Naive B cell (primary cell): ENCODE measurements around the gene FAM76A. TPM values are rescaled to one million over a fixed set of nuclear protein-coding genes. Genes with fewer than 3 reads are reported as not detected.
A peak's percentile ranks its signal among the peaks of the same experiment; 100 is the strongest.

Experiments used
- ATAC-seq, 2 donors: fragments of 150-1000 bp; cut with Tn5 transposase; 2 replicates each; pipeline ENCODE4 v1.10.0; 2021; ENCODE audit warnings: low read depth in 2 of 2, mild to moderate bottlenecking in 2 of 2, moderate library complexity in 2 of 2
- DNase-seq: peaks from one replicate; pipeline ENCODE4 v3.0.0; 2022
- H3K27ac Mint-ChIP-seq, 6 donors: one replicate each; pipeline ENCODE4 v1.8.0; 2020 to 2022; ENCODE audit warnings: mild to moderate bottlenecking in 6 of 6, mixed read lengths in 6 of 6, moderate library complexity in 5 of 6, inconsistent platforms in 2 of 6
- H3K27me3 Mint-ChIP-seq, 3 donors: one replicate each; pipeline ENCODE4 v1.8.0; 2021 to 2022; ENCODE audit warnings: mixed read lengths in 3 of 3, mild to moderate bottlenecking in 1 of 3
- H3K36me3 Mint-ChIP-seq, 2 donors: one replicate each; pipeline ENCODE4 v1.8.0; 2020 to 2022; ENCODE audit warnings: mixed read lengths in 2 of 2, inconsistent platforms in 1 of 2, mild to moderate bottlenecking in 1 of 2
- H3K4me1 Mint-ChIP-seq, 3 donors: one replicate each; pipeline ENCODE4 v1.8.0; 2020 to 2022; ENCODE audit warnings: mixed read lengths in 3 of 3, inconsistent platforms in 1 of 3, mild to moderate bottlenecking in 1 of 3, moderate library complexity in 1 of 3
- H3K4me3 Mint-ChIP-seq, 8 donors: one replicate each; pipeline ENCODE4 v1.8.0; 2020 to 2022; ENCODE audit warnings: mild to moderate bottlenecking in 8 of 8, mixed read lengths in 8 of 8, moderate library complexity in 8 of 8, inconsistent platforms in 2 of 8
- H3K9me3 Mint-ChIP-seq, 7 donors: one replicate each; pipeline ENCODE4 v1.8.0; 2020 to 2022; ENCODE audit warnings: mixed read lengths in 7 of 7, mild to moderate bottlenecking in 5 of 7, inconsistent platforms in 2 of 7, moderate library complexity in 1 of 7
- polyA plus RNA-seq, 6 donors: library from polyadenylated mRNA; unstranded; fragments of 300-500 nt; fragmentation: Illumina TruSeq; gene quantifications; one replicate each; pipeline ENCODE4 v1.2.3, GENCODE V29; 2021; ENCODE audit warnings: low read depth in 6 of 6

FAM76A gene
- polyA plus RNA-seq, 6 donors from 2014 or later: 4.3 to 13.4 (median 10.9) TPM

- peak overlapping the region in 1 of 6 donors; percentile 73 for H3K27ac Mint-ChIP-seq
- H3K27me3 Mint-ChIP-seq: peaks cover 6 to 20% (median 19%) of the 10 kb centered on the region in 3 donors
- no peak overlapping the region for H3K4me3 Mint-ChIP-seq
- ATAC-seq (no peak), DNase-seq (no peak)
- H3K9me3 Mint-ChIP-seq: peaks cover 5 to 20% (median 18%) of the 10 kb centered on the region in 7 donors
- H3K4me1 Mint-ChIP-seq: no peaks in the 10 kb centered on the region
- peaks cover 0 to 16% of the 10 kb centered on the region in 2 donors for H3K36me3 Mint-ChIP-seq
These were observed 20.8 kb upstream of the FAM76A start for GRCh38 chr1:27704958-27705357.

GRCh38 chr1:27705545-27705944 lies 20.2 kb upstream of the FAM76A start:
- Mint-ChIP-seq H3K27ac (peak overlapping the region in 1 of 6 donors; percentile 47), H3K4me1 (no peaks in the 10 kb centered on the region), H3K9me3 (peaks cover 5 to 20% (median 18%) of the 10 kb centered on the region in 7 donors)

DNA sequence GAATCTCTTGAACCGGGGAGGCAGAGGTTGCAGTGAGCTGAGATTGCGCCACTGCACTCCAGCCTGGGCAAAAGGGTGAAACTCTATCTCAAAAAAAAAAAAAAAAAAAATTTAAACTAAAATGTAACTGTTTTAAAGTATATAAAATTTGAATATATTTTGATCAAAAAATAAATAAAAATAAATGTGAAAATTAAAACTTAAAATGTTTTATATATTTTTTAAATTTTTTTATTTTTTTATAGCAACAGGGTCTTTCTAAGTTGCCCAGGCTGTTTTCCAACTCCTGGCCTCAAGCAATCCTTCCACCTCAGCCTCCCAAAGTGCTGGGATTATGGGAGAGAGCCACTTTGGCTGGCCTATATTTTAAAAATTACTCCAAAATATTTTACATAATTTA lies 15.2 kb upstream of the FAM76A start:
- Mint-ChIP-seq H3K27ac (no peak overlapping the region), H3K27me3 (peaks cover 8 to 26% (median 14%) of the 10 kb centered on the region in 3 donors), H3K36me3 (peaks cover under 1 to 8% of the 10 kb centered on the region in 2 donors), H3K4me3 (no peak overlapping the region), H3K9me3 (peaks cover 0 to 7% (median 1%) of the 10 kb centered on the region in 7 donors), H3K4me1 (no peaks in the 10 kb centered on the region)
- no peak for ATAC-seq
- DNase-seq: no peak

More at GRCh38 chr1:27705545-27705944, 20.2 kb upstream of the FAM76A start:
- no peak for ATAC-seq
- DNase-seq: no peak
- Mint-ChIP-seq H3K4me3 (no peak overlapping the region), H3K27me3 (peaks cover 6 to 15% (median 15%) of the 10 kb centered on the region in 3 donors), H3K36me3 (peaks cover 0 to 16% of the 10 kb centered on the region in 2 donors)

GRCh38 chr1:27713139-27713725 lies 12.5 kb upstream of the FAM76A start:
- Mint-ChIP-seq H3K27ac (no peak overlapping the region), H3K36me3 (peaks cover 11 to 20% of the 10 kb centered on the region in 2 donors), H3K9me3 (peaks cover 10 to 14% (median 12%) of the 10 kb centered on the region in 7 donors), H3K27me3 (peaks cover 26 to 43% (median 28%) of the 10 kb centered on the region in 3 donors), H3K4me3 (no peak overlapping the region), H3K4me1 (no peaks in the 10 kb centered on the region)
- ATAC-seq (no peak), DNase-seq (no peak)

GRCh38 chr1:27713869-27714513 lies 11.8 kb upstream of the FAM76A start:
- ATAC-seq (no peak), DNase-seq (no peak)
- Mint-ChIP-seq H3K4me3 (no peak overlapping the region), H3K27ac (peak overlapping the region in 1 of 6 donors; percentile 47), H3K36me3 (peaks cover 11 to 17% of the 10 kb centered on the region in 2 donors), H3K27me3 (peaks cover 26 to 41% (median 28%) of the 10 kb centered on the region in 3 donors), H3K9me3 (peaks cover 9 to 14% (median 12%) of the 10 kb centered on the region in 7 donors), H3K4me1 (no peaks in the 10 kb centered on the region)

DNA sequence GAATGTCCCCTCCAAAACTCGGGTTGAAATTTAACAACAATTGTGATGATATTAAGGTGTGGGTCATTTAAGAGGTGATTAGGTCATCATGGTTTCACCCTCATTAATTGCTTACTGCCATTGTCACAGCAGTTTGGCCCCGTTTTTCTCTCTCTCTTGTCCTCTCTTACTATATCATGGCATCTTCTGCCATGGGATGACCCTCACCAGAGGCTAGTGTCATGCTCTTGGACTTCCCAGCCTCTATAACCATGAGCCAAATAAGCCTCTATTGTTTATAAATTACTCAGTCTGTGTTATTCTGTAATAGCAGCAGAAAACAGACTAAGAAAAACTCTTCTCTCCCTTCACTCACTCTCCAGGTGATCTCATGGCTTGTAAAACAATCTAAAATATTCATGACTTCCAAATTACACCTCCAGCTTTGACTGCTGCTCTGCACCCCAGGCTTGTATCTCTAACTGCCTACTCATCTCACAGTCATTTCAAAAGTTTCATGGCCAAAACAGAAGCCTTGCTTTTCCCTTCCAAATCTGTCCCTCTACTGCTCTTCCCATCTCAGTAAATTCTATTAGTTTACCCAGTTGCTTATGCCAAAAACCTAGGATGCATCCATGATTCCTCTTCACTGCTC lies 9.4 kb upstream of the FAM76A start:
- peaks cover 9 to 14% (median 12%) of the 10 kb centered on the region in 7 donors for H3K9me3 Mint-ChIP-seq
- no peak for DNase-seq
- no peak overlapping the region for H3K4me3 Mint-ChIP-seq
- H3K4me1 Mint-ChIP-seq: no peaks in the 10 kb centered on the region
- H3K27me3 Mint-ChIP-seq: peaks cover 28 to 47% (median 37%) of the 10 kb centered on the region in 3 donors
- no peak for ATAC-seq
- no peak overlapping the region for H3K27ac Mint-ChIP-seq
- peaks cover 11 to 17% of the 10 kb centered on the region in 2 donors for H3K36me3 Mint-ChIP-seq

GRCh38 chr1:27719286-27720251 lies 6.2 kb upstream of the FAM76A start:
- ATAC-seq: peak in 1 of 2 donors; percentile 51

GRCh38 chr1:27724961-27725373 lies 794 bp upstream of the FAM76A start:
- Mint-ChIP-seq H3K4me3 (peak overlapping the region; percentile 79 to 98 (median 94)), H3K27ac (peak overlapping the region; percentile 96 to 100 (median 100)), H3K36me3 (peaks cover 0 to 7% of the 10 kb centered on the region in 2 donors), H3K4me1 (peaks cover 10 to 34% (median 17%) of the 10 kb centered on the region in 3 donors), H3K9me3 (no peaks in the 10 kb centered on the region), H3K27me3 (peaks cover 0 to 4% (median 1%) of the 10 kb centered on the region in 3 donors)
- ATAC-seq: no peak
- no peak for DNase-seq

More at GRCh38 chr1:27719286-27720251, 6.2 kb upstream of the FAM76A start:
- peak overlapping the region in 3 of 6 donors; percentile 1 to 33 (median 11) for H3K27ac Mint-ChIP-seq
- no peak for DNase-seq
- H3K27me3 Mint-ChIP-seq: peaks cover 26 to 32% (median 28%) of the 10 kb centered on the region in 3 donors
- H3K4me3 Mint-ChIP-seq: no peak overlapping the region
- peaks cover 9 to 14% (median 12%) of the 10 kb centered on the region in 7 donors for H3K9me3 Mint-ChIP-seq
- H3K4me1 Mint-ChIP-seq: peaks cover 0 to under 1% (median 0%) of the 10 kb centered on the region in 3 donors
- peaks cover 11 to 17% of the 10 kb centered on the region in 2 donors for H3K36me3 Mint-ChIP-seq

DNA sequence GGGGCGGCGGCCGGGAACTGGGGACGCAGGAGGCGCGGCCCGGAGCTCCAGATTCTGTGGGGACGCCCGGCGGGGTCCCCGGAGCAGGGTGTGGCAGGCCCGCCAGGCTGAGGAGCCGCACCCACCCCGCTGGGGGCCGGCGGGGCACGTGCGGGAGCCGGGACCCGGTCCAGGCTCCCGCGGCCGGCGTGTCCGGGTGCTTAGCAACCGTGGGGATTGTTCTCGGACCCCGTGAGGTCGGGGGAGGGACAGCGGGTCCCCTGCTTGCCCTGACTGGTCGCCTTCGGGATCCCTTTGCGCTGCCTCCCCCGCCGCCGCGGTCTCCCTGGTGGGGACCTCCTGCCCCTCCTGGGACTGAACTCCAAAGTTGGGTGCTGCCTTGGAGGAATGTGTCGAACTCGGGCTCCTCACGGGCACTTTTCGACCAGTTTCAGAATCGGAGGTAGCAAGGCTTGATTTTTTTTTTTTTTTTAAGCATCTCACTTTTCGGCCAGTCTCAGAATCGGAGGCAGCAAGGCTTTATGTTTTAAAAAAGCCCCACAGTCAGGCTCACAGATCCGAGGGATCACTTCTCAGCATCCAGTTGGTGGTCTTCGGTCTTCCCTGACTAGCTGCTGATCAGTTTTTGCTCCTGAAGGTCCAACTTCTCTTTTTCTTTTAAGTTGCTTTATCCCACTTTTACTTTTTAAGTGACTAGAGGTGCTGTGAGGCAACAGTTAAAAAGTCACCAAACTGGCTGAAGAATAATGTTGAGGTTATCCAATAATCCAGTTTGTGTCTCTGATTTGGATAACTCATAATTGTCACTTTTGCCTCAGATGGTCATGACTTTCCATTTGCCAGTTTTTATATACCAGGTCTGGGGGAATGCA lies 648 bp downstream of the FAM76A start:
- Mint-ChIP-seq H3K27ac (peak overlapping the region; percentile 49 to 96 (median 94)), H3K4me1 (peaks cover 11 to 36% (median 21%) of the 10 kb centered on the region in 3 donors), H3K9me3 (no peaks in the 10 kb centered on the region), H3K4me3 (peak overlapping the region; percentile 79 to 98 (median 92)), H3K27me3 (no peaks in the 10 kb centered on the region), H3K36me3 (peaks cover 0 to 9% of the 10 kb centered on the region in 2 donors)
- no peak for ATAC-seq
- DNase-seq: no peak

DNA sequence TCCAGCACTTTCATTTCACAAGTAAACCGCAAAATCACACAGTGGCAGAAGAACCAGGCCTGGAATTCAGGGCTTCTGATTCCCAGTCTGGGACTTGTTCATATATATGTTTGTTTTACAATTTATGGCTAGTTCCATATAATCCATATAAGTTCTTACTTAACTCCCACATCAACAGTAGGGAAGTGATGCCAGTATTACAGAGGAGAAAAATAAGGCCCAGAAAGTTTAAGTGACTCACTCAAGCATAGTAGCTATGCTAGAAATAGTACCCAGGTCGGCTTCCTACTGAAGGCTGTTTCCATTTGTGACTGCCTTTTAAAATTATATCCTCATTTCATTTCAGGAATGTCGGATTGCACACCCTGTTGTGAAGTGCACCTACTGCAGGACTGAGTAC lies 1.4 kb downstream of the FAM76A start:
- ATAC-seq (no peak), DNase-seq (no peak)
- H3K27ac Mint-ChIP-seq: peak overlapping the region in 3 of 6 donors; percentile 49 to 96 (median 93)
- peaks cover 11 to 36% (median 21%) of the 10 kb centered on the region in 3 donors for H3K4me1 Mint-ChIP-seq
- peaks cover 0 to 9% of the 10 kb centered on the region in 2 donors for H3K36me3 Mint-ChIP-seq
- no peaks in the 10 kb centered on the region for H3K27me3 Mint-ChIP-seq
- peak overlapping the region in 5 of 8 donors; percentile 79 to 93 (median 85) for H3K4me3 Mint-ChIP-seq
- no peaks in the 10 kb centered on the region for H3K9me3 Mint-ChIP-seq

DNA sequence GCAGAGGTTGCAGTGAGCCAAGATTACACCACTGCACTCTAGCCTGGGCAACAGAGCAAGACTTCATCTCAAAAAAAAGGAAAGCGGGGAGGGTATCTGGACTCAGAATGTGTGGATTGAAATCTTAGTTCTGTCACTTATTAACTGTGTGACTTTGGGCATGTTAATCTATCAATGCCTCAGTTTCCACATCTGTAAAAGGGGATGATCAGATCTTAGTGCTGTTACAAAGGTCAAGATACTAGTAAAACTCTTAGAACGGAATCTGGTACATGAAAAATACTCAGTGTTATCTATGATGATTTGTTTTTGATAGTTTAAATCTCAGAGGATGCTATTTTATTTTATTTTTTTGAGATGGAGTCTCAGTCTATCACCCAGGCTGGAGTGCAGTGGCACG lies 10.5 kb downstream of the FAM76A start:
- H3K27ac Mint-ChIP-seq: no peak overlapping the region
- H3K27me3 Mint-ChIP-seq: no peaks in the 10 kb centered on the region
- ATAC-seq: no peak
- DNase-seq: no peak
- H3K4me3 Mint-ChIP-seq: no peak overlapping the region
- H3K9me3 Mint-ChIP-seq: no peaks in the 10 kb centered on the region
- H3K36me3 Mint-ChIP-seq: peaks cover 17 to 25% of the 10 kb centered on the region in 2 donors
- no peaks in the 10 kb centered on the region for H3K4me1 Mint-ChIP-seq

DNA sequence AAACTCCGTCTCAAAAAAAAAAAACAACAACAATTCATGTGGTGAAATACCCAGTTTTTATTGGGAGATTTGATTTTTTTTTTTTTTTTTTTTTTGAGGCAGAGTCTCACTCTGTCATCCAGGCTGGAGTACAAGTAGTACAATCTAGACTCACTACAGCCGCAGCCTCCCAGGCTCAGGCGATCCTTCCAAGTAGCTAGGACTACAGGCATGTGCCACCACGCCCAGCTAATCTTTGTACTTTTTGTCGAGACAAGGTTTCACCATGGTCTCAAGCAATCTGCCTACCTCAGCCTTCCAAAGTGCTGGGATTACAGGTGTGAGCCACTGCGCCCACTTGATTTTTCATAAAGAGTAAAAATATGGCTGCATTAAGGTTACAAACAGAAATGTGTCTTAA lies 15.4 kb downstream of the FAM76A start:
- no peak for DNase-seq
- peaks cover 20 to 27% of the 10 kb centered on the region in 2 donors for H3K36me3 Mint-ChIP-seq
- H3K27me3 Mint-ChIP-seq: no peaks in the 10 kb centered on the region
- no peak overlapping the region for H3K27ac Mint-ChIP-seq
- H3K4me1 Mint-ChIP-seq: no peaks in the 10 kb centered on the region
- H3K9me3 Mint-ChIP-seq: no peaks in the 10 kb centered on the region
- no peak overlapping the region for H3K4me3 Mint-ChIP-seq
- ATAC-seq: no peak
